Right lobe of liver (tissue), 4 donors: ENCODE results near the gene AMMECR1.

Experiments
- POLR2A ChIP-seq: fragments of 450-650 bp; IDR thresholded peaks from one replicate; pipeline ENCODE4 v1.6.1; 2017; ENCODE audit warnings: antibody characterized with exemption, mild to moderate bottlenecking
- TF ChIP-seq, protein P1 (sequence below), 4 donors: fragments of 200-600 bp in 3 of 4; fragments of 450-650 bp in 1 of 4; IDR thresholded peaks; one replicate each; pipeline versions ENCODE4 v1.5.1 to v1.8.0; 2016 to 2022; ENCODE audit warnings: antibody characterized with exemption in 4 of 4, mild to moderate bottlenecking in 2 of 4
- donor health status: DM: no; HTN: no; CAD: no.
- donor health status: DM: no; HTN: no; CAD: no.
- donor health status: DM: no; HTN: yes; CAD: no.

DNA sequence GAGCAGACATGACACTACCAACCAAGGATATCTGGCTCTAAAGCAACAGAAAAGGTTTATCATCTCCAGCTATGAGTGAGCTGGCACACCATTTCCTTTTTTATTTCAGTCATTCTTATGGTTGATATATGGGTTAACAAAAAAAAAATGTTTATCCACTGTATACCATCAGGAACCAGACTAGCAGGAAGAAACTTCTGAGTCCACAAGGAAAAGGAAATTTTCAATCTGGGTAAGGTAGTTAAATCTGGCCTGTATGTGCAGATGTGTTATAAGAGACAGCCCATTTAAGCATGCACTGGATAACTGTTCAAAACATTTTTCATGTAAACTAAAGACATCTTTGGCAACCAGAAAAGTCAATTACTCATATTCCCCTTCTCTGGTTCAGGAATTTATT lies 35.0 kb downstream of the AMMECR1 start:
- TF ChIP-seq, protein P1, sequence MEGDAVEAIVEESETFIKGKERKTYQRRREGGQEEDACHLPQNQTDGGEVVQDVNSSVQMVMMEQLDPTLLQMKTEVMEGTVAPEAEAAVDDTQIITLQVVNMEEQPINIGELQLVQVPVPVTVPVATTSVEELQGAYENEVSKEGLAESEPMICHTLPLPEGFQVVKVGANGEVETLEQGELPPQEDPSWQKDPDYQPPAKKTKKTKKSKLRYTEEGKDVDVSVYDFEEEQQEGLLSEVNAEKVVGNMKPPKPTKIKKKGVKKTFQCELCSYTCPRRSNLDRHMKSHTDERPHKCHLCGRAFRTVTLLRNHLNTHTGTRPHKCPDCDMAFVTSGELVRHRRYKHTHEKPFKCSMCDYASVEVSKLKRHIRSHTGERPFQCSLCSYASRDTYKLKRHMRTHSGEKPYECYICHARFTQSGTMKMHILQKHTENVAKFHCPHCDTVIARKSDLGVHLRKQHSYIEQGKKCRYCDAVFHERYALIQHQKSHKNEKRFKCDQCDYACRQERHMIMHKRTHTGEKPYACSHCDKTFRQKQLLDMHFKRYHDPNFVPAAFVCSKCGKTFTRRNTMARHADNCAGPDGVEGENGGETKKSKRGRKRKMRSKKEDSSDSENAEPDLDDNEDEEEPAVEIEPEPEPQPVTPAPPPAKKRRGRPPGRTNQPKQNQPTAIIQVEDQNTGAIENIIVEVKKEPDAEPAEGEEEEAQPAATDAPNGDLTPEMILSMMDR (IDR thresholded peaks at IDR 0.05) = no peak
- TF ChIP-seq POLR2A = no peak
